NCI-H774 (cell line): ENCODE data around the gene SEH1L.
"Not testable (repeated sequence)": the region's sequence is repeated elsewhere in the genome, so short reads cannot be mapped to it uniquely, and the experiment has no call there.

Source experiments
- DNase-seq: peaks from one replicate; lab custom pipeline; 2025; lab: John Stamatoyannopoulos, UW

The SEH1L gene

GRCh38 chr18:12947285-12948049, at the start of gene SEH1L:
TSS of gene SEH1L (plus strand) at chr18:12948011. CDS start at chr18:12948122, 111 bp downstream.
- DNase-seq: peak; percentile 92

GRCh38 chr18:12901208-12901607, 46.6 kb upstream of the SEH1L start:
- DNase-seq: not testable (repeated sequence)

- no peak for DNase-seq
Observed at GRCh38 chr18:12904012-12904516, 43.7 kb upstream of the SEH1L start.

GRCh38 chr18:12906119-12906518, 41.7 kb upstream of the SEH1L start:
- DNase-seq: no peak

GRCh38 chr18:12906773-12907172, 41.0 kb upstream of the SEH1L start:
- no peak for DNase-seq

GRCh38 chr18:12907258-12907925, 40.4 kb upstream of the SEH1L start:
- DNase-seq: no peak

- no peak for DNase-seq
Observed at GRCh38 chr18:12908706-12909105, 39.1 kb upstream of the SEH1L start.

GRCh38 chr18:12911025-12911928, 36.5 kb upstream of the SEH1L start:
- no peak for DNase-seq

GRCh38 chr18:12911929-12912703, 35.7 kb upstream of the SEH1L start:
- DNase-seq: no peak

- no peak for DNase-seq
Observed at GRCh38 chr18:12921178-12921577, 26.6 kb upstream of the SEH1L start.

GRCh38 chr18:12922266-12922665, 25.5 kb upstream of the SEH1L start:
- DNase-seq: no peak

- DNase-seq: no peak
Observed at GRCh38 chr18:12924616-12925015, 23.2 kb upstream of the SEH1L start.

- no peak for DNase-seq
Observed at GRCh38 chr18:12928206-12928605, 19.6 kb upstream of the SEH1L start.

- no peak for DNase-seq
Observed at GRCh38 chr18:12928641-12929040, 19.2 kb upstream of the SEH1L start.

GRCh38 chr18:12929477-12930083, 18.2 kb upstream of the SEH1L start:
- no peak for DNase-seq

- no peak for DNase-seq
Observed at GRCh38 chr18:12930376-12930775, 17.4 kb upstream of the SEH1L start.

GRCh38 chr18:12930908-12931307, 16.9 kb upstream of the SEH1L start:
- DNase-seq: no peak

- no peak for DNase-seq
Observed at GRCh38 chr18:12933327-12933726, 14.5 kb upstream of the SEH1L start.

GRCh38 chr18:12934454-12935071, 13.2 kb upstream of the SEH1L start:
- peak; percentile 37 for DNase-seq

- DNase-seq: no peak
Observed at GRCh38 chr18:12939162-12939561, 8.6 kb upstream of the SEH1L start.

GRCh38 chr18:12943215-12943614, 4.6 kb upstream of the SEH1L start:
- DNase-seq: no peak
